Activated CD4-positive, CD25-positive, alpha-beta regulatory T cell (primary cell): ENCODE data around the gene TRIM24.
"Not testable (repeated sequence)": the region's sequence is repeated elsewhere in the genome, so short reads cannot be mapped to it uniquely, and the experiment has no call there.

Experiments
- DNase-seq, 4 experiments: peaks; one replicate each; lab custom pipeline; 2025; lab: John Stamatoyannopoulos, UW

The TRIM24 gene

GRCh38 chr7:138495485-138495884 lies 35.4 kb downstream of the TRIM24 start:
- DNase-seq, result no peak

DNA sequence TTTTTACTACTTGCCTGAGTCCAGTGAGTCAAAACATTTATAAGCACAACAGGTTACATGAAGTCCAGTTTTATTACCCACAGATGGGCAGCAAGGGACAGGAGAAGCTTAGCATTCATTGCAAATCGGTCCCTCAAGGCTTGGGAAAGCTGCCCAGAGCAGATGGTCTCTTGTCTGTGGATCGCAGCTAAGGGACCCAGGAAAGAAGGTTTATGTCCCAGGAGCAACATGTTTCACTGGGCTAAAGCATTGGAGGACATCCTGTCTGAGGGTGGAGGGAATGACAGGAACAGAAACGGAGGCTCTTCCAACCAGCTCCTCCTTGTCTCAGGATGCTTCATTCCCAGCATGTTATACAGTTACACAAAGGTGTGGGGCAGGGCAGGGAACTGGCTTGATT lies 39.3 kb downstream of the TRIM24 start:
- DNase-seq, result no peak

DNA sequence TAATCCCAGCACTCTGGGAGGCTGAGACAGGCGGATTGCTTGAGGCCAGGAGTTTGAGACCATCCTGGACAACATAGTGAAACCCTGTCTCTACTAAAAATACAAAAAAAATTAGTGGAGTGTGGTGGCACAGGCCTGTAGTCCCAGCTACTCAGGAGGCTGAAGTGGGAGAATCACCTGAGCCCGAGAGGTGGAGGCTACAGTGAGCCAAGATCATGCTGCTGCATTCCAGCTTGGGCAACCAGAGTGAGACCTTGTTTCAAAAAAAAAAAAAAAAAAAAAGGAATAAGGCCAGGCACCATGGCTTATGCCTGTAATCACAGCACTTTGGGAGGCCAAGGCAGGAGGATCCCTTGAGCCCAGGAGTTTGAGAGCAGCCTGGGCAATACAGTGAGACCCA lies 40.2 kb downstream of the TRIM24 start:
- DNase-seq, result not testable (repeated sequence)

GRCh38 chr7:138500892-138501291 lies 40.8 kb downstream of the TRIM24 start:
- no peak for DNase-seq

DNA sequence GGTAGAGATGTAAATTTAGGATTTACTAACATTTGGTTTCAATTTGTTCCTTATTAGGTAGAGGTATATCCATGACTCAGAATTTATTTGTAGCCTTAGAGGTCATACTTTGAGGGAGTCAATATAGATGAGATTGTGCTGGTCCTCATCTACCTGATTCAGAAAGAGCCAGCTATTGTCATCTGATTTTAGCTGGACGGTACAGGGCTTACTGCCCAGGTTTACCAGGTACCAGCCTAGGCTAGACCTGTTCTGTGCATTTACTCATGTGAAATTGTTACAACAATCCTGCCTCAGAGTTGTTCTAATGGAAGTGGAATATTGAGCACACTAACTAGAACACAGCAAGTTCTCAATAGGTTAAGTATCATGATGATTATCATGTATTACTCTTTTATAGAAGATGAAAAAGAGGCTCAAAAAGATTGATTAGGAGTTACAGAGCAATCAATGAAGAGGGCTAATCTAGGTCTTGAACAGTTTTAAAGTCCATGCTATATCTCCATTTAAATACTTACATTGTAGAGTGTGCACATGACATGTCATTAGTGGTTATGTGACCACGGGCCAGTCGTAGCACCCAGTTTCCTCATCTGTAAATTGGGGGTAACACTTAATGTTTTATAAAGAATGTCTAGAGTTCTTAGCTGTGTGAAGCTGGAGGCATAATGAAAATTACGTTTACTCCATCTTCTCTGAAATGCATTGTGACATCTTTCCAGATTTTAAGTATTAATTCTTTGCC lies 42.1 kb downstream of the TRIM24 start:
- no peak for DNase-seq

- no peak for DNase-seq
Observed at GRCh38 chr7:138505361-138505873, 45.4 kb downstream of the TRIM24 start.

- no peak for DNase-seq
Observed at GRCh38 chr7:138506764-138507163, 46.7 kb downstream of the TRIM24 start.

- DNase-seq, result no peak
Observed at GRCh38 chr7:138510003-138510402, 49.9 kb downstream of the TRIM24 start.

- no peak for DNase-seq
Observed at GRCh38 chr7:138512092-138512858, 52.2 kb downstream of the TRIM24 start.

GRCh38 chr7:138512885-138513284 lies 52.8 kb downstream of the TRIM24 start:
- no peak for DNase-seq

DNA sequence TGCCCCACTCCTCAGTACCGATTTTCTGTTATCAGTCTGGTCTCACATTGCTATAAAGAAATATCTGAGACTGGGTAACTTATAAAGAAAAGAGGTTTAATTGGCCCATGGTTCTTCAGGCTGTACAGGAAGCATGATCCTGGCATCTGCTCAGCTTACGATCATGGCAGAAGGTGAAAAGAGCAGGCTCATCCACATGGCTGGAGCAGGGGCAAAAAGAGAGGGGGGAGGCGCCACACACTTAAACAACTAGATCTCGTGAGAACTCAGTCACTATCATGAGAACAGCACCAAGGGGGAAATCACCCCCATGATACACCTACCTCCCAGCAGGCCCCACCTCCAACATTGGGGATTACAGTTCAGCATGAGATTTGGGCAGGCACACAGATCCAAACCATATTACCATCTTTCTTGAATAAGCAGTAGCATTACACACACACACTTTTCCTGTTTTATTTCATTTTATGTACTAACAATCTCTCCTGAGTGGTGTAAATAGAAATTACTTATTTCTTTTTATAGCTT lies 53.3 kb downstream of the TRIM24 start:
- DNase-seq, result no peak

DNA sequence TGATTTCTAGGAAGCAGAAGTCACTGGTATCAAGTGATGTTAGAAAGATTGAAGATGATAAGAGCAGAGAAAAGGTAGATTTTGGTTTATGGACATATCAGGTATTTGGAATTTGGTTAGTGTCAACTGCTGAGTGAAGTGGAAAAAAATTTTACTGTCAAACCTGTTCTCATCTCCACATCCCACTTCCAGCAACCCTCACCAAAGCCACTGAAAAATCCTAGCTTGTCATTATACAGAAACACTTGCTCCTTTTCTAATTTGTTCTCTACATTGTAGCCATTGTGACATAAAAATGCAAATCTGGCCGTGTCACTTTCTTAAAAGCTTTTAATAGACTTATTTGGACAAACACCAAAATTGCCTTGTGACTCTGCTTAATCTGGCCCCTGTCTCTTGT lies 54.0 kb downstream of the TRIM24 start:
- DNase-seq, result no peak

DNA sequence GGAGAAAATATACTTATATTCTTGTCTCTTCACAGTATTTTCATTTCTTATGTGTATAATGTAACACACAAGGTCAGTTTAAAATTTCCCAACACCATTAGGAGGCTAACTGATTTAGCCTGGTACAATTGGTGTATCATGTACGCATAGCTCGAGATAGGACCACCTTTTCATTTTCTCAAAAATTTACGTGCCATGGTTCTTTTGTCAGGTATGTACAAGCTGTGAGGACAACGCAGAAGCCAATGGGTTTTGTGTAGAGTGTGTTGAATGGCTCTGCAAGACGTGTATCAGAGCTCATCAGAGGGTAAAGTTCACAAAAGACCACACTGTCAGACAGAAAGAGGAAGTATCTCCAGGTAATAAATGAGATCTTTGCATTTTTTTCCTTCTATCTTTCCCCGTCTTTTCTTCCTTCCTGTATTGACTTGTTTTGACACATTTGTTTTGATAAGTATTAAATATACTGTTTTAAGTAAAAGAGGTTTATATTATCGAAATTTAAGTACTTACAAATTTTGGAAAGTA lies 55.0 kb downstream of the TRIM24 start:
- DNase-seq, result no peak

- no peak for DNase-seq
Observed at GRCh38 chr7:138519061-138519798, 59.2 kb downstream of the TRIM24 start.

DNA sequence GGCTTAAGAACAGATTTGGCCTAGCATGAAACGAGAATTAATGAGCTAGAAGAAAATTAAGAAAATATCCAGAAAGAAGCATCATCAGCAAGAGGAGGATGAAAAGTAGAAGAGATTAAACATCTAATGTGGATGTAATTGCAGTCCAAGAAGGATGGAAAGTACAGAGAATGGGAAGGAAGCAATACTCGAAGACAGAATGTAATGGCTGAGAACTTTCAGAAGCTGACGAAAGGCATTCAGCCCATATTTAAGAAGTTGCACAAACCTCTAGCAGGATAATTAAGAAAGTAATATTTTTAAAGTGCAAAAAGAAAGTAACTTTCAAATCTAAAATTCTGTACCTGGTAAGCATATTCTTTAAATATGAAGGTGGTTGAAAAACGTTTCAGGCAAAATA lies 60.7 kb downstream of the TRIM24 start:
- no peak for DNase-seq

DNA sequence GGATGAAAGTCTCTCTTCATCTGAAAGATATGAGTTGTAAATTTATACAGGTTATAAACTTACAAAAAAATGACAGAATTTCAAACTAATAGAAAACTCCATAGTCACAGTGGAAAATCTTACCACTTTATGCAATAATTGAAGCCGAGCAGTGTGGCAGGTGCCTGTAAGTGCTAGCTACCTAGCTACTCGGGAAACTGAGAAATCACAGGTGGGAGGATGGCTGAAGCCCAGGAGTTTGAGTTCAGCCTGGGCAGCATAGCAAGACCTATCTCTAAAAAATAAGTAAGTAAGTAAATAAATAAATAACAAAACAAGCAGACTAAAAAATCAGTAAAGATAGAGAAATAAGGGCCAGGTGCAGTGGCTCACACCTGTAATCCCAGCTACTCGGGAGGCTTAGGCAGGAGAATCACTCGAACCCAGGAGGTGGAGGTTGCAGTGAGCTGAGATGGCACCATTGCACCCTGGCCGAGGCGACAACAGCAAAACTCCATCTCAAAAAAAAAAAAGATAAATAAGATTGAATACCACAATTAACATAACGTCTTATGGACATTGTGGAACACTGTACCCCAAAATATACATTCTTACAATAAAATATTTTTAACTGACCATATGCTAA lies 61.9 kb downstream of the TRIM24 start:
- DNase-seq, result no peak

DNA sequence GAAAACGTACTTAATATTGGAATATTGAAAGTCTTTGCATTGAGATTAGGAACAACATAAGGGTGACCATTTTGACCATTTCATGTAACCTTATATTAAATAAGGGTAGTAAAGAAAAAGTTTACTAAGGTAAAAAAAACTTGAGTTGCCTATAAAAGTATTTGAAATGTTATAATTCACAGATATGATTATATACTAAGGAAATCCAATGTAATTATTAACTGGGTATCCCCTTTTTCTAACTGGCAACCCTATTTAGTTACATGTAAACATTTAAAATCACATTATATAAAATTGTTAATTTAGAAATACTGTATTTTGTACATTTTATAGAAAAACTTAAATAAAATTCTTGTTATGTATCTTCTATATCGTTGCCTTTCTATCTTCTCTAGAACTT lies 64.2 kb downstream of the TRIM24 start:
- DNase-seq, result no peak

- DNase-seq, result no peak
Observed at GRCh38 chr7:138525757-138526156, 65.7 kb downstream of the TRIM24 start.

- no peak for DNase-seq
Observed at GRCh38 chr7:138527746-138528223, 67.7 kb downstream of the TRIM24 start.

DNA sequence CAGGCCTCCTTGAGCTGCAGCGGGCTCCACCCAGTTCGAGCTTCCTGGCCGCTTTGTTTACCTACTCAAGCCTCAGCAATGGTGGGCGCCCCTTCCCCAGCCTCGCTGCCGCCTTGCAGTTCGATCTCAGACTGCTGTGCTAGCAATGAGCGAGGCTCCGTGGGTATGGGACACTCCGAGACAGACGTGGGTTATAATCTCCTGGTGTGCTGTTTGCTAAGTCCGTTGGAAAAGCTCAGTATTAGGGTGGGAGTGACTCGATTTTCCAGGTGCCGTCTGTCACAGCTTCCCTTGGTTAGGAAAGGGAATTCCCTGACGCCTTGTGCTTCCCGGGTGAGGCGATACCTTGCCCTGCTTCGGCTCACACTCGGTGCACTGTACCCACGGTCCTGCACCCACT lies 76.8 kb downstream of the TRIM24 start:
- not testable (repeated sequence) for DNase-seq

DNA sequence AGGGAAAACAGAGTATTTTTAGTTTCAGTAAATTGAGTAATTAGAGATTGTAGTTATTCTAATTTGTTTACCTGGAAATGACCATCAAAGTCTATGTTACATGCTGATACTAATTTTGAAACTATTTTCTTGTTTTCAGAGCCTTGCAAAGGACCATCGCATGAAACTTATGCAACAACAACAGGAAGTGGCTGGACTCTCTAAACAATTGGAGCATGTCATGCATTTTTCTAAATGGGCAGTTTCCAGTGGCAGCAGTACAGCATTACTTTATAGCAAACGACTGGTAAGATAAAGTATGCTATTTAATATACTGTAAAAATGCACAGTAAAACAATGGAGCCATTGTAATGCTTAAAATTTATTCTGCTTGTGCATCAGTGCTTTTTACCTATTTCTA lies 78.5 kb downstream of the TRIM24 start:
- DNase-seq, result no peak
